Right lobe of liver (tissue), 6 donors: ENCODE measurements around the gene ENKD1. TPM values are rescaled to one million over a fixed set of nuclear protein-coding genes. Genes with fewer than 3 reads are reported as not detected.
A peak's percentile ranks its signal among the peaks of the same experiment; 100 is the strongest.
"Not testable (repeated sequence)": the region's sequence is repeated elsewhere in the genome, so short reads cannot be mapped to it uniquely, and the experiment has no call there.

ENCODE experiments used
- ATAC-seq, 4 donors: fragments of 200-7000 bp; cut with Tn5 transposase; one replicate each; pipeline ENCODE4 v1.9.1; 2020; ENCODE audit warnings: mild to moderate bottlenecking in 4 of 4, moderate library complexity in 4 of 4
- DNase-seq, 3 donors: peaks; one replicate each; pipeline ENCODE4 v3.0.0-alpha.2; 2020
- H3K27ac ChIP-seq, 3 donors: fragments of 200-600 bp; one replicate each; pipeline ENCODE4 v1.8.0; 2022
- H3K27me3 ChIP-seq, 2 donors: fragments of 200-600 bp; one replicate each; pipeline ENCODE4 v1.8.0; 2022
- H3K36me3 ChIP-seq, 4 donors: fragments of 200-600 bp; sonication (generic) in 1 of 4; one replicate each; pipeline versions ENCODE4 v1.5.1 to v1.8.0; 2017 to 2022; ENCODE audit warnings: control low read depth in 1 of 4
- H3K4me1 ChIP-seq, 4 donors: fragments of 200-600 bp; sonication (generic) in 1 of 4; one replicate each; pipeline versions ENCODE4 v1.5.1 to v1.8.0; 2017 to 2022; ENCODE audit warnings: control low read depth in 1 of 4
- H3K4me3 ChIP-seq, 3 donors: fragments of 200-600 bp; one replicate each; pipeline ENCODE4 v1.8.0; 2022
- H3K9me3 ChIP-seq, 4 donors: fragments of 200-600 bp; sonication (generic) in 1 of 4; one replicate each; pipeline versions ENCODE4 v1.5.1 to v1.8.0; 2017 to 2022; ENCODE audit warnings: control low read depth in 1 of 4
- CTCF ChIP-seq, 4 donors: fragments of 200-600 bp in 3 of 4; fragments of 450-650 bp in 1 of 4; IDR thresholded peaks; one replicate each; pipeline versions ENCODE4 v1.5.1 to v1.8.0; 2016 to 2022; ENCODE audit warnings: antibody characterized with exemption in 4 of 4, mild to moderate bottlenecking in 2 of 4
- POLR2A ChIP-seq: fragments of 450-650 bp; IDR thresholded peaks from one replicate; pipeline ENCODE4 v1.6.1; 2017; ENCODE audit warnings: antibody characterized with exemption, mild to moderate bottlenecking
- WGBS: methylation state at CpG from one replicate; pipeline ENCODE4 v1.1.6; 2018; ENCODE audit warnings: low coverage, low lambda C conversion rate; ENCODE audit not compliant: insufficient coverage; ENCODE audit errors: missing lambda C conversion rate; 5-methylcytosine and 5-hydroxymethylcytosine counted together
- intact Hi-C, 2 donors: fragments of 100-400 bp; cut with DNase I; formaldehyde crosslinking; loops; one replicate each; pipeline versions ENCODE4 v1.11.2 to v1.14.1; 2022
- total RNA-seq, 6 experiments: library from RNA; depleted of rRNA in 2 of 6; stranded (reverse); fragments of >200 nt in 2 of 6; fragmentation: NEBNext Ultra II Directional in 3 of 6; extraction: Animal tissue kit (Norgen Biotek cat#: 25700) in 3 of 6; gene quantifications; one replicate each; pipeline versions ENCODE4 v1.1.0 to v1.2.4, GENCODE V29; 2016 to 2023
- donor health status: DM: no; HTN: yes; CAD: no.
- donor health status: DM: no; HTN: no; CAD: no.
- donor health status: DM: no; HTN: no; CAD: no.
- donor health status: DM: no; HTN: yes; CAD: no.
- donor health status: DM: no; HTN: yes; CAD: no.

The ENKD1 gene
- total RNA-seq, 6 experiments from 2014 or later, result 4.4 to 8.9 (median 7.3) TPM

DNA sequence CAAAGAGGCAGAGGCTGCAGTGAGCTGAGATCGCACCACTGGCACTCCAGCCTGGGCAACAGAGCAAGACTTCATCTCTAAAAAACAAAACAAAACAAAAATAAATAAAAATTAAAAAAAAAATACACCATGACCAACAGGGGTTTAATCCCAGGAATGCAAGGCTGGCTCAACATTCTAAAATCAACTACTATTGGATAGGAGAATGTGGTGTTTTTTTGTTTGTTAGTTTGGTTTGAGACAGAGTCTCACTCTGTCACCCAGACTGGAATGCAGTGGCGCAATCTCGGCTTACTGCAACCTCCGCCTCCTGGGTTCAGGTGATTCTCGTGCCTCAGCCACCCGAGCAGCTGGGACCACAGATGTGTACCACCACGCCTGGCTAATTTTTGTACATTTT is 32.7 kb upstream of the ENKD1 start:
- peaks cover 0 to 3% (median 0%) of the 10 kb centered on the region in 4 donors for H3K9me3 ChIP-seq
- DNase-seq (peak in 1 of 3 donors; percentile 26), ATAC-seq (peak in 1 of 4 donors; percentile 36)
- TF ChIP-seq POLR2A, result no peak
- no peak for TF ChIP-seq CTCF (IDR thresholded peaks at IDR 0.05)
- H3K4me1 ChIP-seq, result peaks cover 0 to 24% (median 4%) of the 10 kb centered on the region in 4 donors
- no peak overlapping the region for H3K27ac ChIP-seq
- H3K27me3 ChIP-seq, result no peaks in the 10 kb centered on the region
- H3K4me3 ChIP-seq, result no peak overlapping the region
- intact Hi-C loops, result no loop called here
- WGBS, result 81% methylated on average over 7 of the region's 7 CpGs
- H3K36me3 ChIP-seq, result peaks cover 0 to 5% (median 0%) of the 10 kb centered on the region in 4 donors

DNA sequence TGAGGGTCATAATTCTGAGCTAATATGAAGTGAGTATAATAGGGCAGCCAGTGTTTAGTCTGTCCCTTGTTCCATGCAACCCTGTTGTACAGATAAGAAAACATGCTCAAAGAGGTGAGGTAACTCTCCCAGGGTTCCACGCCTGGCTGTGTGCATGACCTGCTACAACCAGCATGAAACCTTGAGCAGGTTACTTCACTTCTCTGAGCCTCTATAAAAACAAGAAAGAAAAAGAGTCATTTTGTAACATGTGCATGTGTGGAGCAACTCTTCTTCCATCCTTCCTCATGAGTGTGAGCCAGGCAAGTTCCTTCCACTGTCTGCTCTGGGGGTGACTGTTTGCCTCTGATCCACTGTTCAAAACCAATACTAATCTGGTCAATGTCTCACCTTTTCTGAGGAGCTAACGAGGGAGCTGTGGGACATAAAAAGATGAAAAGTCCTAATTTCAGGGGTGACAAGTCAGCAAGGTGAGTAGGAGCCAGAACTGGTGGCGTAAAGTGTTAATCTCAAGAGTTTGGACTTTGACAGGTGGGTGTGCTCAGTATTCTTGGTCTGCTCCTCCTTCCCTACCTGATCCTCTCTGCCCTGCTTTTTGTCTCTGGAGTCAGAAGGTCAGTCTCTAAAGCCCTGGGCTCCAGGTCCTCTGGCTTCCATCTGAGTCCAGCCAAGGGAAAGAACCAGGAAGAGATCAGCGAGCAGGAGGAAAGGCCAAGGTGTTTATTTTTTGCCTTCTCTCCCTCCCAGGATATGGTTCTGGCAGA is 31.1 kb upstream of the ENKD1 start:
- Histone ChIP-seq H3K9me3 (peaks cover 0 to 3% (median 0%) of the 10 kb centered on the region in 4 donors), H3K4me1 (peaks cover 0 to 31% (median 3%) of the 10 kb centered on the region in 4 donors), H3K4me3 (no peak overlapping the region), H3K36me3 (peaks cover 0 to 5% (median 0%) of the 10 kb centered on the region in 4 donors), H3K27me3 (no peaks in the 10 kb centered on the region), H3K27ac (no peak overlapping the region)
- intact Hi-C loops, result no loop called here
- peak in 1 of 3 donors; percentile 38 for DNase-seq
- 42% methylated on average over 1 of the region's 4 CpGs for WGBS
- peak; percentile 22 to 69 (median 39) for ATAC-seq
- no peak for TF ChIP-seq CTCF (IDR thresholded peaks at IDR 0.05)
- no peak for TF ChIP-seq POLR2A

DNA sequence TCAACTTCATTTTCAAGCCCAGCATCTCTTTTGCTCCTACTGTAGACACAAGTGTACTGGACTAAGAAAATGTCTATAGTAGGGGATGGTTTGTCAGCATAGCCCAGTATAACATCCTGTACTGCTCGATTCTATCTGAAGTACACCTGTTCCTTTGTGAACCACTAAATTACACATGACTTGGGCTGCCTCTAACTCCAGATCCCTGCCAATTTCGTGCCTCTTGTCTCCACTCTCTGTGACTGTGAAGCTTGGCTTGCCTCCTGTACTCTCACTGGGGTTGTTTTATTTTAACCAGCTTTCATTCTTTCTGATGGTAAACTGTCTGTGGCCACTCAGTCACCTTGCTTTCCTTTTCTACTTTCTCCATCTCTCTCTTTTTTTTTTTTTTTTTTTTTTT is 28.1 kb upstream of the ENKD1 start:
- DNase-seq, result peak in 1 of 3 donors; percentile 16

GRCh38 chr16:67693517-67694285 is 27.2 kb upstream of the ENKD1 start:
- 82% methylated on average over 6 of the region's 8 CpGs for WGBS
- DNase-seq, result peak in 1 of 3 donors; percentile 30
- H3K36me3 ChIP-seq, H3K27me3 ChIP-seq, H3K9me3 ChIP-seq, H3K27ac ChIP-seq, H3K4me3 ChIP-seq, ATAC-seq, intact Hi-C loops: not testable (repeated sequence)
- peaks cover 0 to 30% (median 3%) of the 10 kb centered on the region in 4 donors for H3K4me1 ChIP-seq

More for the DNA sequence above, 28.1 kb upstream of the ENKD1 start:
- Histone ChIP-seq H3K27ac (peak overlapping the region in 1 of 3 donors; percentile 16), H3K9me3 (peaks cover 0 to 3% (median 0%) of the 10 kb centered on the region in 4 donors), H3K4me1 (peaks cover 0 to 31% (median 3%) of the 10 kb centered on the region in 4 donors), H3K27me3 (no peaks in the 10 kb centered on the region), H3K36me3 (peaks cover 0 to 5% (median 0%) of the 10 kb centered on the region in 4 donors), H3K4me3 (no peak overlapping the region)
- intact Hi-C loops, result no loop called here
- 25% methylated on average over 2 of the region's 2 CpGs for WGBS
- TF ChIP-seq POLR2A (no peak), CTCF (IDR thresholded peaks at IDR 0.05) (no peak)
- peak; percentile 44 to 81 (median 62) for ATAC-seq
